Measurements from ENCODE around the gene NR5A1. TPM values are rescaled to one million over a fixed set of nuclear protein-coding genes. Genes with fewer than 3 reads are reported as not detected.

NR5A1 gene
- not detected in 2 replicates for total RNA-seq

DNA sequence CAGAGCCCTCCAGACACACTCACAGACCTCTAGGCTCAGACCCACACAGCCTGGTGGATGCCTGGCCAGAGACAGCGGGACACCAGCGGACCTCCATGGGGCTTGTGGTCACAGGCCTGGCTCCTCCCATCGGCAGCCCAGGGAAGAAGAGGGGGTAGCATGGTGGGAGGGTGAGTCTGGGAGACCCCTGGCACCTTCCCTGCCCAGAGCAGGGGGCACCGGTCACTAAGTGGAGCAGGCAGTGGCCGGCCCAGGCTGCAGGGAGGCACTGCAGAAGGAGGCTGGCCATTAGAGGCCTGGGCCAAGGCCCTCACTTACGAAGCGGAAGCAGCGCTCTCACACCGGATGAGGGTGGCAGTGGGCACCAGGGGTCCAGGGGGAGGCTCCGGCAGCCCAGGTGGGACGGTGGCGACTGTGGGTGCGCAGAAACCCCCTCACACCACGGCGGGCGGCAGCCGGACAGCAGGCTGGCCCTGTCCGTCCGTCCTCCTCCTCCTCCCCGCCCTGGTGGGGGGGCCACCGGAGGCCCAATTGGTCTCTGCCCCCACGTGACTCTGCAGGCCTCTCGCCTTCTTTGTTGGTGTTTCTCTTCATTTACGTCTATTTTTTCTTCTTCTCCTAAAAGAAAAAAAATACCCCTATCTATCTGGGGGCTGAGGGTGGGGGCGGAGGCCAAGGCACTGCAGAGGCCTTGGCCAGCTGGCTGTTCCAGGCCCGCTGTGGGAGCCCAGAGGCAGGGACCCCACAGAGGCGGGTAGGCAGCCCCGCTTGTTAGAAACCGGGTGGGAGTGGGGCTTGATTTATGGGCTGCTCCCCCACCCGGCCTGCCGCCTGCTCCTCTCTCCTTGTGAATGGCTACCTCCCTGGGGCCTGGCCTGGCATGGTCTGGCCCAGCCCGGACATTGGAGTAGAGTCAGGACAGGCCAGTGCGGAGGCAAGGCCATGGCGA lies at the start of gene NR5A1:
NR5A1 (minus strand) TSS at position 469 of the 949 bp plus-strand sequence. CDS start 4,004 bp downstream, outside the sequence.
- TF ChIP-seq, protein P1, sequence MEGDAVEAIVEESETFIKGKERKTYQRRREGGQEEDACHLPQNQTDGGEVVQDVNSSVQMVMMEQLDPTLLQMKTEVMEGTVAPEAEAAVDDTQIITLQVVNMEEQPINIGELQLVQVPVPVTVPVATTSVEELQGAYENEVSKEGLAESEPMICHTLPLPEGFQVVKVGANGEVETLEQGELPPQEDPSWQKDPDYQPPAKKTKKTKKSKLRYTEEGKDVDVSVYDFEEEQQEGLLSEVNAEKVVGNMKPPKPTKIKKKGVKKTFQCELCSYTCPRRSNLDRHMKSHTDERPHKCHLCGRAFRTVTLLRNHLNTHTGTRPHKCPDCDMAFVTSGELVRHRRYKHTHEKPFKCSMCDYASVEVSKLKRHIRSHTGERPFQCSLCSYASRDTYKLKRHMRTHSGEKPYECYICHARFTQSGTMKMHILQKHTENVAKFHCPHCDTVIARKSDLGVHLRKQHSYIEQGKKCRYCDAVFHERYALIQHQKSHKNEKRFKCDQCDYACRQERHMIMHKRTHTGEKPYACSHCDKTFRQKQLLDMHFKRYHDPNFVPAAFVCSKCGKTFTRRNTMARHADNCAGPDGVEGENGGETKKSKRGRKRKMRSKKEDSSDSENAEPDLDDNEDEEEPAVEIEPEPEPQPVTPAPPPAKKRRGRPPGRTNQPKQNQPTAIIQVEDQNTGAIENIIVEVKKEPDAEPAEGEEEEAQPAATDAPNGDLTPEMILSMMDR (conservative IDR thresholded peaks at IDR 0.05; ENCODE audit: low read depth, low read length), result no peak
- no peak for DNase-seq (ENCODE audit: low read depth)

DNA sequence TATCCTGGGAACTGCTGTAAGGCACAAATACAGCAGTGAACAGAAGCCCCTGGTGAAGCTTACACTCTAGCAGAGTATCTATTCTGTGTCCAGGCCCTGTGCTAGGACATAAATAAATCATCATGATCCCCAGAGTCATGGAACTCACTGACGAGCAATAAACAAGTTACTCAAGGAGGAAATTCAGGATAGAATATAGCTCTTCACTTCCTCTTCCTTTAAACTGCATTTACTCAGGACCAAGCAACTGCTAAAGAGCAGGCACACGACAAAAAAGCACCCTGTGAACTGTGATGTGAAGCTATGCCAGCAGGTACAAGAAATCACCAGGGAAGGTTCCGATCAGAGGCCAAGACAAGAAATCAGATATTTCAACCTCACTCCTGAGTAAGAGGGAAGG lies 47.8 kb upstream of the NR5A1 start:
- TF ChIP-seq, protein P1 (conservative IDR thresholded peaks at IDR 0.05; ENCODE audit: low read depth, low read length), result no peak
- DNase-seq (ENCODE audit: low read depth), result no peak
- no peak overlapping the region for H3K4me3 ChIP-seq (ENCODE audit: low read depth, low read length)

More for the DNA sequence above, at the start of gene NR5A1:
- H3K4me3 ChIP-seq (ENCODE audit: low read depth, low read length), result no peak within 1 kb of the TSS

DNA sequence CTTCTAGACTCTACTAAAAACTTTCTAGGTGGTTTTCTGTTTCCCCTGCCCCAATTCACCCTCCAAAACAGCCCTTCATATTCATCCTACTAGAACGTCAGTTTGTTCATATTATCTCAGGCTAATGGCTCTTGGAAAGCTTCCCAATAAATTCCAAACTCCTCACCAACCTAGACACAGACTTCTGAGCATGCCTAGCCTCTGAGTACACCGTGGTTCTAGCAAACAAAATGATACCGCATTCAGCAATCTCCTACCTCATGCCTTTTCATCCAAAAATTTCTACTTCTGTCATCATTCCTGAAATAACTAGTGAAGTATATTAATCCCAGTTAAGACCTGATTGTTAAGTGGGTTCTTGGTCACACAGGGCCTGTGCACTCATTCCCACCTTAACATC lies 46.5 kb upstream of the NR5A1 start:
- no peak overlapping the region for H3K4me3 ChIP-seq (ENCODE audit: low read depth, low read length)
- DNase-seq (ENCODE audit: low read depth), result peak; percentile 53
- TF ChIP-seq, protein P1 (conservative IDR thresholded peaks at IDR 0.05; ENCODE audit: low read depth, low read length), result no peak

DNA sequence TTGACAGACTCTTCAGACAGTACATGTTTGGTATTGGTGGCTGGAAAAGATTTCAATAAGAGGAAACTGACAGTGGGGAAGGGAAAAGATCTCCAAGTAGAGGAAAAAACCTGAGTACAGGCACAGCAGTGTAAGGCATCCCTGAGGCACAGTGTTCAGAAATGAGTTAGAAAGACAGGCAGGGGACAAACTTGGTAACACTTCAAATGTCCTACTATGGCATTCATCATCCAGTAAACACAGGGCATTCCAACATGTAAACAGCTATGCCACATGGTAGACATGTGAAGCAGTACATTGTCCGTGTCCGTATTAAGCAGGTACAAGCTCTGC lies 45.0 kb upstream of the NR5A1 start:
- TF ChIP-seq, protein P1 (conservative IDR thresholded peaks at IDR 0.05; ENCODE audit: low read depth, low read length), result no peak
- no peak for DNase-seq (ENCODE audit: low read depth)
- H3K4me3 ChIP-seq (ENCODE audit: low read depth, low read length), result no peak overlapping the region

DNA sequence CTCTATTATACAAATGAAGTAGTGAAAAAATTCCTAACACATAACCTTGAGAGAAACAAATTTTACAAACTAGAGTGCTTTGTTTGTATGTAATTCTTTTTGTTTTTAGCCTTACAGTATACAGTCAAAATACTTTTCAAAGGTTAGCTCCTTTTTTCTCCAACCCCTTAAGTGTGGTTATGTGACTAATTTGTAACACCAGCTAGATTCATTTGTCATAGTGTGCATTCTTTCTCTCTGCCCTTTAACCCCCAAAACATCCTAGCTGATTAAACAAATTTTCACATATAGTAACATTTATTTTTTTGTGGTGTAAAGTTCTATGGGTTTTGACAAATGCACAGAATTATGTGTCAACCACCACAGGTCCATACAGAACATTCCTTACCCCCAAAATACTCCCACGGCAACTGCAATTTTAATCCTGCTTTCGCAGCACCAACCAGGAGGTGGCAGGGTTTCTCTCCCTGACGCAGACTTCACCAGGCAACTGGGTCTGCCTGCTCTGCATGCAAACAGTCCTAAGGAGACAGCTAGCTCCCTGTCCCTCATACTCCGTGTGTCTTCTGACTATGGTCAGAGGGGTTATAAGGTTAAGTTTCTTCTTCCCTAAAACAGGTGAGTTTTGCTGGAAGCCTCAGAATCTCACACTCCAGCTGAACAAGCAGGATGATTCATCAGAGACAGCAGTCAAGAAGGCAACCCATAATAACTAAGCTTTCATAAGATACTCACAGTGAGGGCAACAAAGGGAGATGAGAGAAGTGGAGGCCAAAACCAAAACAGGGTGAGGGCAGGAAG lies 44.5 kb upstream of the NR5A1 start:
- H3K4me3 ChIP-seq (ENCODE audit: low read depth, low read length), result no peak overlapping the region
- TF ChIP-seq, protein P1 (conservative IDR thresholded peaks at IDR 0.05; ENCODE audit: low read depth, low read length), result peak; percentile 84
- peak; percentile 47 for DNase-seq (ENCODE audit: low read depth)

DNA sequence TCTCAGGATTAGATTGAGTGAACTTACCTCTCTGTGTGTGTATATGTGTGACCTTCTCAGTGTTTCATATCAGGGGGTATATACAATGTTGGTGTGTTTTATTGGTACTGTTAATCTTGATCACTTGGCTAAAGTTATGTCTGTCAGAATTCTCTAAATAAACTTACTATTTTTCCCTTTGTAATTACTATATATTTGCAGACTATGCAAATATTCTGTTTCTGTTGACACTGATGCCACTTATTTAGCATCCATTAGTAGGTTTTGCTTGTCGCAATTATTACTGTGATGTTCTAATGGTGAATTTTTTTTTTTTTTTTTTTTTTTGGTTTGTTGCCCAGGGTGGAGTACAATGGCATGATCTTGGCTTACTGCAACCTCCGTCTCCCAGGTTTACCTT lies 42.9 kb upstream of the NR5A1 start:
- H3K4me3 ChIP-seq (ENCODE audit: low read depth, low read length), result no peak overlapping the region
- DNase-seq (ENCODE audit: low read depth), result no peak
- TF ChIP-seq, protein P1 (conservative IDR thresholded peaks at IDR 0.05; ENCODE audit: low read depth, low read length), result no peak

Measured in epithelial cell of proximal tubule (primary cell).